HEK293T (cell line): ENCODE results near the gene CAMSAP1.

ENCODE experiments used
- ARNT ChIP-seq: fragments of 450-650 bp; IDR thresholded peaks from 2 replicates; pipeline ENCODE4 v1.6.1; 2017; ENCODE audit warnings: mild to moderate bottlenecking
- BHLHE40 ChIP-seq: fragments of 450-650 bp; IDR thresholded peaks from 2 replicates; pipeline ENCODE4 v1.6.1; 2016; ENCODE audit warnings: mild to moderate bottlenecking, moderate library complexity, borderline replicate concordance
- CTBP1 ChIP-seq: fragments of 450-650 bp; IDR thresholded peaks from 2 replicates; pipeline ENCODE4 v1.6.1; 2016; ENCODE audit warnings: borderline replicate concordance
- ELF4 ChIP-seq: fragments of 450-650 bp; IDR thresholded peaks from 2 replicates; pipeline ENCODE4 v1.6.1; 2017; ENCODE audit warnings: antibody characterized with exemption
- FOXA1 ChIP-seq: fragments of 450-650 bp; IDR thresholded peaks from 2 replicates; pipeline ENCODE4 v1.6.1; 2016; ENCODE audit warnings: mild to moderate bottlenecking
- FOXK2 ChIP-seq: fragments of 450-650 bp; IDR thresholded peaks from 2 replicates; pipeline ENCODE4 v1.6.1; 2016; ENCODE audit warnings: mild to moderate bottlenecking
- FOXM1 ChIP-seq: fragments of 450-650 bp; IDR thresholded peaks from 2 replicates; pipeline ENCODE4 v1.6.1; 2017; ENCODE audit warnings: mild to moderate bottlenecking, borderline replicate concordance
- HDGF ChIP-seq: fragments of 450-650 bp; IDR thresholded peaks from 2 replicates; pipeline ENCODE4 v1.6.1; 2017; ENCODE audit warnings: antibody characterized with exemption, borderline replicate concordance
- LEF1 ChIP-seq: fragments of 450-650 bp; IDR thresholded peaks from 2 replicates; pipeline ENCODE4 v1.6.1; 2017; ENCODE audit warnings: mild to moderate bottlenecking, borderline replicate concordance
- NFRKB ChIP-seq: fragments of 450-650 bp; IDR thresholded peaks from 2 replicates; pipeline ENCODE4 v1.6.1; 2016; ENCODE audit warnings: mild to moderate bottlenecking, moderate library complexity
- SP1 ChIP-seq: fragments of 450-650 bp; IDR thresholded peaks from 2 replicates; pipeline ENCODE4 v1.6.1; 2017
- SUZ12 ChIP-seq: fragments of 450-650 bp; IDR thresholded peaks from 2 replicates; pipeline ENCODE4 v1.6.1; 2016; ENCODE audit warnings: mild to moderate bottlenecking
- ZNF384 ChIP-seq: fragments of 450-650 bp; IDR thresholded peaks from 2 replicates; pipeline ENCODE4 v1.6.1; 2016
- TF ChIP-seq, protein P1 (sequence below): fragments of 450-650 bp; IDR thresholded peaks from 2 replicates; pipeline ENCODE4 v1.6.1; 2016

DNA sequence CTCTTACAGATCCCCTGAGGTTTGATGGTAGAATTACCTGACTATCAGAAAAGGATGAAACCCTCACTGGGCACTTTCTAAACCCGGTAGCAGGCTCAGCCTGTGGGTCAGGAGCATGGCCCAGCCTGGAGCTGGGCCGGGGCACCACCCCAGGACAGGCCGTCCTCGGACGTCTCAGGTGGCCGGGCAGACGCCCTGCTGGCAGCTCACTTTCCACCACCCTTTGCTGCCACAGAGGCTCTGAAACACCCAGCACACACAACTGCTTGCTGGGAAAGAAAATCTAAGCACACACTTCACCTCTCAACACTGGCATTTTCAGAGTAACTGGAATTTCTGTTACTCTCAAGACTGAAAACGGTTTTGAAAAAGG is 49.4 kb upstream of the CAMSAP1 start:
- TF ChIP-seq HDGF (no peak), LEF1 (no peak), ZNF384 (no peak), FOXM1 (no peak), SP1 (no peak), NFRKB (no peak), CTBP1 (no peak), BHLHE40 (no peak), ARNT (no peak), FOXK2 (no peak), ELF4 (no peak), SUZ12 (no peak), FOXA1 (no peak)
- TF ChIP-seq, protein P1, sequence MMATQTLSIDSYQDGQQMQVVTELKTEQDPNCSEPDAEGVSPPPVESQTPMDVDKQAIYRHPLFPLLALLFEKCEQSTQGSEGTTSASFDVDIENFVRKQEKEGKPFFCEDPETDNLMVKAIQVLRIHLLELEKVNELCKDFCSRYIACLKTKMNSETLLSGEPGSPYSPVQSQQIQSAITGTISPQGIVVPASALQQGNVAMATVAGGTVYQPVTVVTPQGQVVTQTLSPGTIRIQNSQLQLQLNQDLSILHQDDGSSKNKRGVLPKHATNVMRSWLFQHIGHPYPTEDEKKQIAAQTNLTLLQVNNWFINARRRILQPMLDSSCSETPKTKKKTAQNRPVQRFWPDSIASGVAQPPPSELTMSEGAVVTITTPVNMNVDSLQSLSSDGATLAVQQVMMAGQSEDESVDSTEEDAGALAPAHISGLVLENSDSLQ: no peak
